GM21619 (cell line): ENCODE measurements around the gene CDKL1.
"Not testable (repeated sequence)": the region's sequence is repeated elsewhere in the genome, so short reads cannot be mapped to it uniquely, and the experiment has no call there.

ENCODE experiments used
- ATAC-seq: cut with Tn5 transposase; IDR thresholded peaks from one replicate; pipeline ENCODE4 v1.9.1; 2021; ENCODE audit not compliant: unreplicated experiment

The CDKL1 gene

GRCh38 chr14:50359631-50360030 is 37.0 kb downstream of the CDKL1 start:
- ATAC-seq: no peak

GRCh38 chr14:50357753-50358395 is 38.8 kb downstream of the CDKL1 start:
- ATAC-seq: no peak

- no peak for ATAC-seq
Observed at GRCh38 chr14:50357124-50357523, 39.6 kb downstream of the CDKL1 start.

- not testable (repeated sequence) for ATAC-seq
Observed at GRCh38 chr14:50356283-50356682, 40.4 kb downstream of the CDKL1 start.

GRCh38 chr14:50355692-50356091 is 41.0 kb downstream of the CDKL1 start:
- ATAC-seq: no peak

GRCh38 chr14:50354527-50354926 is 42.2 kb downstream of the CDKL1 start:
- no peak for ATAC-seq

- no peak for ATAC-seq
Observed at GRCh38 chr14:50353126-50353525, 43.6 kb downstream of the CDKL1 start.

GRCh38 chr14:50352584-50352983 is 44.1 kb downstream of the CDKL1 start:
- ATAC-seq: no peak

- no peak for ATAC-seq
Observed at GRCh38 chr14:50350975-50351374, 45.7 kb downstream of the CDKL1 start.

GRCh38 chr14:50348933-50349332 is 47.7 kb downstream of the CDKL1 start:
- no peak for ATAC-seq

- ATAC-seq: no peak
Observed at GRCh38 chr14:50347521-50347920, 49.2 kb downstream of the CDKL1 start.

- ATAC-seq: no peak
Observed at GRCh38 chr14:50345846-50346422, 50.7 kb downstream of the CDKL1 start.

- ATAC-seq: no peak
Observed at GRCh38 chr14:50344876-50345563, 51.7 kb downstream of the CDKL1 start.

- peak; percentile 89 for ATAC-seq
Observed at GRCh38 chr14:50344116-50344775, 52.4 kb downstream of the CDKL1 start.

- ATAC-seq: no peak
Observed at GRCh38 chr14:50343434-50343833, 53.2 kb downstream of the CDKL1 start.

GRCh38 chr14:50342221-50343078 is 54.2 kb downstream of the CDKL1 start:
- ATAC-seq: no peak

GRCh38 chr14:50340963-50341362 is 55.7 kb downstream of the CDKL1 start:
- no peak for ATAC-seq

GRCh38 chr14:50340045-50340444 is 56.6 kb downstream of the CDKL1 start:
- ATAC-seq: no peak

- ATAC-seq: no peak
Observed at GRCh38 chr14:50339178-50339804, 57.4 kb downstream of the CDKL1 start.

- no peak for ATAC-seq
Observed at GRCh38 chr14:50338587-50338986, 58.1 kb downstream of the CDKL1 start.
